HepG2 (cell line): ENCODE results near the gene TBX3. TPM values are rescaled to one million over a fixed set of nuclear protein-coding genes. Genes with fewer than 3 reads are reported as not detected.

Source experiments
- ATAC-seq: fragments of 200-7000 bp; cut with Tn5 transposase; 3 replicates; pipeline ENCODE4 v1.9.1; 2020; ENCODE audit warnings: mild to moderate bottlenecking, moderate library complexity
- BruUV-seq: library from RNA; stranded (reverse); fragments of 400-500 nt; replicated peaks from 2 replicates; lab custom pipeline; 2021; lab: Mats Ljungman, UMichigan
- CTCF ChIA-PET: fragments of 300-600 bp; formaldehyde crosslinking; extraction: SDS; loops from one replicate; lab custom pipeline; 2021; ENCODE audit warnings: low total read pairs, inconsistent platforms, low intra/inter-chr PET ratio; lab: Yijun Ruan, JAX
- POLR2A ChIA-PET: fragments of 350-600 bp; sonication (Branson Sonifier 250); formaldehyde crosslinking; loops from one replicate; lab custom pipeline; 2020; ENCODE audit warnings: antibody characterized with exemption, inconsistent platforms; lab: Yijun Ruan, JAX
- DNase-seq: peaks from one replicate; pipeline ENCODE4 v3.0.0-alpha.2; 2015; ENCODE audit warnings: low spot score
- FAIRE-seq: peaks from 3 replicates; lab custom pipeline; 2011; peaks lifted over from hg19 to GRCh38; lab: Jason Lieb, UNC
- H2AFZ ChIP-seq: one replicate; pipeline ENCODE4 v1.6.1; 2011; ENCODE audit warnings: low read length, inconsistent platforms
- H3K27ac ChIP-seq: fragments of 300-600 bp; 3 replicates; pipeline ENCODE4 v1.8.0; 2011; ENCODE audit warnings: mixed run types, mild to moderate bottlenecking, mixed read lengths, low read length, inconsistent platforms; ENCODE audit not compliant: insufficient read depth; ENCODE audit errors: extremely low read length
- H3K27me3 ChIP-seq, 2 experiments: fragments of 200-600 bp in 1 of 2; 2 replicates in 1 of 2; 3 replicates in 1 of 2; pipeline versions ENCODE4 v1.6.0 to v1.8.0; 2011; ENCODE audit warnings: low read length in 2 of 2, mild to moderate bottlenecking in 2 of 2, moderate library complexity in 2 of 2, inconsistent platforms in 1 of 2; ENCODE audit not compliant: insufficient read depth in 2 of 2, control insufficient read depth in 1 of 2
- H3K36me3 ChIP-seq, 2 experiments: fragments of 200-600 bp in 1 of 2; replicated peaks in 1 of 2; 2 replicates in 1 of 2; 3 replicates in 1 of 2; pipeline versions ENCODE4 v1.5.1 to v1.8.0; 2011; ENCODE audit warnings: low read length in 2 of 2, inconsistent platforms in 1 of 2; ENCODE audit not compliant: insufficient read depth in 2 of 2, control insufficient read depth in 1 of 2
- H3K4me1 ChIP-seq: 2 replicates; pipeline ENCODE4 v1.5.1; 2012; ENCODE audit warnings: low read length, inconsistent platforms; ENCODE audit not compliant: insufficient read depth
- H3K4me2 ChIP-seq: 2 replicates; pipeline ENCODE4 v1.6.0; 2011; ENCODE audit warnings: low read depth, low read length, inconsistent platforms
- H3K4me3 ChIP-seq, 3 experiments: fragments of 200-600 bp in 1 of 3; sonication (generic), shearing (Covaris generic) in 1 of 3; replicated peaks in 1 of 3; 2 replicates each; pipeline ENCODE4 v1.5.1; 2011 to 2016; ENCODE audit warnings: low read length in 3 of 3, inconsistent platforms in 2 of 3, low read depth in 2 of 3, mild to moderate bottlenecking in 2 of 3, control low read depth in 1 of 3, mixed read lengths in 1 of 3; ENCODE audit not compliant: insufficient read depth in 1 of 3
- H3K79me2 ChIP-seq: one replicate; pipeline ENCODE4 v1.6.1; 2011; ENCODE audit warnings: low read length, inconsistent platforms; ENCODE audit not compliant: insufficient read depth
- H3K9ac ChIP-seq: 2 replicates; pipeline ENCODE4 v1.6.0; 2011; ENCODE audit warnings: mild to moderate bottlenecking, low read depth, low read length, inconsistent platforms; ENCODE audit not compliant: insufficient read depth
- H3K9me3 ChIP-seq: 2 replicates; pipeline ENCODE4 v1.5.1; 2012; ENCODE audit warnings: mild to moderate bottlenecking, low read length
- H4K20me1 ChIP-seq: 2 replicates; pipeline ENCODE4 v1.6.0; 2011; ENCODE audit warnings: inconsistent platforms, mild to moderate bottlenecking, low read length, moderate library complexity; ENCODE audit not compliant: insufficient read depth
- GZF1 ChIP-seq: sonication (generic); formaldehyde crosslinking; IDR thresholded peaks from 2 replicates; pipeline ENCODE4 v1.5.1; 2020; ENCODE audit warnings: mild to moderate bottlenecking, missing genetic modification reagents
- MEIS2 ChIP-seq: sonication (generic); formaldehyde crosslinking; IDR thresholded peaks from 2 replicates; pipeline ENCODE4 v1.9.0; 2021; ENCODE audit warnings: mild to moderate bottlenecking, missing genetic modification reagents
- SMAD1 ChIP-seq: sonication (generic); formaldehyde crosslinking; IDR thresholded peaks from 2 replicates; pipeline ENCODE4 v1.4.0; 2020; ENCODE audit warnings: missing genetic modification reagents, low read depth, mild to moderate bottlenecking, borderline replicate concordance
- ZNF501 ChIP-seq: sonication (generic); formaldehyde crosslinking; IDR thresholded peaks from 2 replicates; pipeline ENCODE4 v1.5.1; 2020; ENCODE audit warnings: mild to moderate bottlenecking, moderate library complexity, missing genetic modification reagents
- ZNF773 ChIP-seq: sonication (generic); formaldehyde crosslinking; IDR thresholded peaks from 2 replicates; pipeline ENCODE4 v1.4.0; 2020; ENCODE audit warnings: missing genetic modification reagents, borderline replicate concordance
- WGBS: methylation state at CpG from one replicate; pipeline ENCODE4 v1.1.6; 2017; ENCODE audit warnings: low lambda C conversion rate; 5-methylcytosine and 5-hydroxymethylcytosine counted together
- in situ Hi-C: cut with HindIII; loops from 2 replicates; pipeline ENCODE4 v1.10.0; 2017; ENCODE audit warnings: low pct_unique_long_range_greater_than_20kb; ENCODE audit not compliant: extremely low pct_ligation_motif_present
- intact Hi-C: fragments of 100-400 bp; cut with micrococcal nuclease; formaldehyde crosslinking; loops from one replicate; pipeline ENCODE4 v1.10.0; 2022; ENCODE audit not compliant: unreplicated experiment
- polyA plus RNA-seq, 8 experiments: library from polyadenylated mRNA; depleted of rRNA in 3 of 8; stranded (reverse) in 7 of 8; unstranded in 1 of 8; fragments of >200 nt; fragmentation: Illumina TruSeq in 4 of 8; extraction: Trizol in 4 of 8; gene quantifications; 2 replicates each; pipeline versions ENCODE4 v1.2.1 to v1.2.3, GENCODE V29; 2011 to 2016; ENCODE audit warnings: low read depth in 4 of 8, missing spikeins in 1 of 8, mixed read lengths in 1 of 8; ENCODE audit not compliant: insufficient read depth in 1 of 8
- total RNA-seq, 5 experiments: library from RNA; depleted of rRNA; stranded (reverse); fragments of >200 nt; fragmentation: Illumina TruSeq; extraction: Trizol; gene quantifications; 2 replicates each; pipeline ENCODE4 v1.2.3, GENCODE V29; 2016; ENCODE audit warnings: low read depth in 1 of 5
- TF ChIP-seq, protein P1 (sequence below): sonication (generic); formaldehyde crosslinking; IDR thresholded peaks from 2 replicates; pipeline ENCODE4 v1.4.0; 2020; ENCODE audit warnings: missing genetic modification reagents
- TF ChIP-seq, protein P2 (sequence below): sonication (generic); formaldehyde crosslinking; conservative IDR thresholded peaks from 2 replicates; pipeline ENCODE4 v1.4.0; 2020; ENCODE audit warnings: missing genetic modification reagents
- TF ChIP-seq, protein P3 (sequence below): sonication (generic); formaldehyde crosslinking; IDR thresholded peaks from 2 replicates; pipeline ENCODE4 v1.5.1; 2020; ENCODE audit warnings: missing genetic modification reagents, mild to moderate bottlenecking, borderline replicate concordance
- TF ChIP-seq, protein P4 (sequence below): sonication (generic); formaldehyde crosslinking; IDR thresholded peaks from 2 replicates; pipeline ENCODE4 v1.5.0; 2020; ENCODE audit warnings: mild to moderate bottlenecking, missing genetic modification reagents
- TF ChIP-seq, protein P5 (sequence below): sonication (generic); formaldehyde crosslinking; IDR thresholded peaks from 2 replicates; pipeline ENCODE4 v1.8.1; 2023; ENCODE audit warnings: mild to moderate bottlenecking, missing genetic modification reagents
- TF ChIP-seq, protein P6 (sequence below): sonication (generic); formaldehyde crosslinking; IDR thresholded peaks from 2 replicates; pipeline ENCODE4 v1.5.0; 2020; ENCODE audit warnings: mild to moderate bottlenecking, missing genetic modification reagents

TBX3 gene
- total and polyA plus RNA-seq, 2 of the 13 experiments (the other 11 are each of a cell fraction or from before 2014, with no cell fraction given) = 27.1 to 42.4 TPM

DNA sequence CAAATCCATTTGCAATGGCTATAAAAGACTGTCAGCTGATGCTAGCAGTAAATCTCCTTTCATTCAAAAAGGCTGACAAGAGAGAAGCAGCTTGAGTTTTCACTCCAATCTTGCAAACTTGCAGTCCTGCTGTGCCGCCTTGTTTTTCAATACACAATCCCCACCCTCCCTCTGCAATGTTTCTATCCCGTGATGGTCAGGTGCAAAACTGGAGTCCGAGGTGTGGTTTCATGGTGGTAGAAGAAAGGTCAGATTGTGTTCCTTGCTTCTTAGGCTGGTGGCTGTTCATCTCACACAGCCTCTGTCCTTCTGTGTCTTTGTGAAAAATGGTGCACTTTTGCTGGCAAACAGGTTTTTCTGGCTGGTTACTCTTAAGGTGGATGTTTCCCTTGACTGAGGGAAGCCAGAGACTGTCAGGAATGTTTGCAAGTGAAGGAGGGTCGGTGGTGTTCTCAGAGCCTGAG, 27.7 kb upstream of the TBX3 start:
- Histone ChIP-seq H3K79me2 (no peaks in the 10 kb centered on the region), H4K20me1 (no peaks in the 10 kb centered on the region), H3K9ac (no peak overlapping the region), H3K4me3 (no peak overlapping the region), H3K36me3 (no peaks in the 10 kb centered on the region), H3K4me1 (peaks cover 14% of the 10 kb centered on the region), H2AFZ (peak overlapping the region; percentile 37), H3K9me3 (peaks cover 5% of the 10 kb centered on the region; the same call in 1 of the 2 replicates), H3K4me2 (no peak overlapping the region), H3K27ac (no peak overlapping the region), H3K27me3 (no peaks in the 10 kb centered on the region)
- DNase-seq (no peak), ATAC-seq (no peak), FAIRE-seq (no peak)
- POLR2A ChIA-PET = no interaction called here
- CTCF ChIA-PET = no interaction called here
- no TSS peak for BruUV-seq
- in situ Hi-C loops = no loop called here
- 28% methylated on average over 4 of the region's 4 CpGs for WGBS
- intact Hi-C loops = no loop called here
- TF ChIP-seq, protein P1, sequence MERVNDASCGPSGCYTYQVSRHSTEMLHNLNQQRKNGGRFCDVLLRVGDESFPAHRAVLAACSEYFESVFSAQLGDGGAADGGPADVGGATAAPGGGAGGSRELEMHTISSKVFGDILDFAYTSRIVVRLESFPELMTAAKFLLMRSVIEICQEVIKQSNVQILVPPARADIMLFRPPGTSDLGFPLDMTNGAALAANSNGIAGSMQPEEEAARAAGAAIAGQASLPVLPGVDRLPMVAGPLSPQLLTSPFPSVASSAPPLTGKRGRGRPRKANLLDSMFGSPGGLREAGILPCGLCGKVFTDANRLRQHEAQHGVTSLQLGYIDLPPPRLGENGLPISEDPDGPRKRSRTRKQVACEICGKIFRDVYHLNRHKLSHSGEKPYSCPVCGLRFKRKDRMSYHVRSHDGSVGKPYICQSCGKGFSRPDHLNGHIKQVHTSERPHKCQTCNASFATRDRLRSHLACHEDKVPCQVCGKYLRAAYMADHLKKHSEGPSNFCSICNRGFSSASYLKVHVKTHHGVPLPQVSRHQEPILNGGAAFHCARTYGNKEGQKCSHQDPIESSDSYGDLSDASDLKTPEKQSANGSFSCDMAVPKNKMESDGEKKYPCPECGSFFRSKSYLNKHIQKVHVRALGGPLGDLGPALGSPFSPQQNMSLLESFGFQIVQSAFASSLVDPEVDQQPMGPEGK (CRISPR knock-in tag) = no peak
- TF ChIP-seq SMAD1 (CRISPR knock-in tag) (no peak), ZNF773 (no peak), MEIS2 (CRISPR knock-in tag) (no peak), ZNF501 (CRISPR knock-in tag) (no peak), GZF1 (CRISPR knock-in tag) (no peak)
- TF ChIP-seq, protein P2, sequence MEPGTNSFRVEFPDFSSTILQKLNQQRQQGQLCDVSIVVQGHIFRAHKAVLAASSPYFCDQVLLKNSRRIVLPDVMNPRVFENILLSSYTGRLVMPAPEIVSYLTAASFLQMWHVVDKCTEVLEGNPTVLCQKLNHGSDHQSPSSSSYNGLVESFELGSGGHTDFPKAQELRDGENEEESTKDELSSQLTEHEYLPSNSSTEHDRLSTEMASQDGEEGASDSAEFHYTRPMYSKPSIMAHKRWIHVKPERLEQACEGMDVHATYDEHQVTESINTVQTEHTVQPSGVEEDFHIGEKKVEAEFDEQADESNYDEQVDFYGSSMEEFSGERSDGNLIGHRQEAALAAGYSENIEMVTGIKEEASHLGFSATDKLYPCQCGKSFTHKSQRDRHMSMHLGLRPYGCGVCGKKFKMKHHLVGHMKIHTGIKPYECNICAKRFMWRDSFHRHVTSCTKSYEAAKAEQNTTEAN (CRISPR knock-in tag) = no peak
- TF ChIP-seq, protein P3, sequence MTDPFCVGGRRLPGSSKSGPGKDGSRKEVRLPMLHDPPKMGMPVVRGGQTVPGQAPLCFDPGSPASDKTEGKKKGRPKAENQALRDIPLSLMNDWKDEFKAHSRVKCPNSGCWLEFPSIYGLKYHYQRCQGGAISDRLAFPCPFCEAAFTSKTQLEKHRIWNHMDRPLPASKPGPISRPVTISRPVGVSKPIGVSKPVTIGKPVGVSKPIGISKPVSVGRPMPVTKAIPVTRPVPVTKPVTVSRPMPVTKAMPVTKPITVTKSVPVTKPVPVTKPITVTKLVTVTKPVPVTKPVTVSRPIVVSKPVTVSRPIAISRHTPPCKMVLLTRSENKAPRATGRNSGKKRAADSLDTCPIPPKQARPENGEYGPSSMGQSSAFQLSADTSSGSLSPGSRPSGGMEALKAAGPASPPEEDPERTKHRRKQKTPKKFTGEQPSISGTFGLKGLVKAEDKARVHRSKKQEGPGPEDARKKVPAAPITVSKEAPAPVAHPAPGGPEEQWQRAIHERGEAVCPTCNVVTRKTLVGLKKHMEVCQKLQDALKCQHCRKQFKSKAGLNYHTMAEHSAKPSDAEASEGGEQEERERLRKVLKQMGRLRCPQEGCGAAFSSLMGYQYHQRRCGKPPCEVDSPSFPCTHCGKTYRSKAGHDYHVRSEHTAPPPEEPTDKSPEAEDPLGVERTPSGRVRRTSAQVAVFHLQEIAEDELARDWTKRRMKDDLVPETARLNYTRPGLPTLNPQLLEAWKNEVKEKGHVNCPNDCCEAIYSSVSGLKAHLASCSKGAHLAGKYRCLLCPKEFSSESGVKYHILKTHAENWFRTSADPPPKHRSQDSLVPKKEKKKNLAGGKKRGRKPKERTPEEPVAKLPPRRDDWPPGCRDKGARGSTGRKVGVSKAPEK (CRISPR knock-in tag) = no peak
- TF ChIP-seq, protein P4, sequence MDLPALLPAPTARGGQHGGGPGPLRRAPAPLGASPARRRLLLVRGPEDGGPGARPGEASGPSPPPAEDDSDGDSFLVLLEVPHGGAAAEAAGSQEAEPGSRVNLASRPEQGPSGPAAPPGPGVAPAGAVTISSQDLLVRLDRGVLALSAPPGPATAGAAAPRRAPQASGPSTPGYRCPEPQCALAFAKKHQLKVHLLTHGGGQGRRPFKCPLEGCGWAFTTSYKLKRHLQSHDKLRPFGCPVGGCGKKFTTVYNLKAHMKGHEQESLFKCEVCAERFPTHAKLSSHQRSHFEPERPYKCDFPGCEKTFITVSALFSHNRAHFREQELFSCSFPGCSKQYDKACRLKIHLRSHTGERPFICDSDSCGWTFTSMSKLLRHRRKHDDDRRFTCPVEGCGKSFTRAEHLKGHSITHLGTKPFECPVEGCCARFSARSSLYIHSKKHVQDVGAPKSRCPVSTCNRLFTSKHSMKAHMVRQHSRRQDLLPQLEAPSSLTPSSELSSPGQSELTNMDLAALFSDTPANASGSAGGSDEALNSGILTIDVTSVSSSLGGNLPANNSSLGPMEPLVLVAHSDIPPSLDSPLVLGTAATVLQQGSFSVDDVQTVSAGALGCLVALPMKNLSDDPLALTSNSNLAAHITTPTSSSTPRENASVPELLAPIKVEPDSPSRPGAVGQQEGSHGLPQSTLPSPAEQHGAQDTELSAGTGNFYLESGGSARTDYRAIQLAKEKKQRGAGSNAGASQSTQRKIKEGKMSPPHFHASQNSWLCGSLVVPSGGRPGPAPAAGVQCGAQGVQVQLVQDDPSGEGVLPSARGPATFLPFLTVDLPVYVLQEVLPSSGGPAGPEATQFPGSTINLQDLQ = no peak
- TF ChIP-seq, protein P5, sequence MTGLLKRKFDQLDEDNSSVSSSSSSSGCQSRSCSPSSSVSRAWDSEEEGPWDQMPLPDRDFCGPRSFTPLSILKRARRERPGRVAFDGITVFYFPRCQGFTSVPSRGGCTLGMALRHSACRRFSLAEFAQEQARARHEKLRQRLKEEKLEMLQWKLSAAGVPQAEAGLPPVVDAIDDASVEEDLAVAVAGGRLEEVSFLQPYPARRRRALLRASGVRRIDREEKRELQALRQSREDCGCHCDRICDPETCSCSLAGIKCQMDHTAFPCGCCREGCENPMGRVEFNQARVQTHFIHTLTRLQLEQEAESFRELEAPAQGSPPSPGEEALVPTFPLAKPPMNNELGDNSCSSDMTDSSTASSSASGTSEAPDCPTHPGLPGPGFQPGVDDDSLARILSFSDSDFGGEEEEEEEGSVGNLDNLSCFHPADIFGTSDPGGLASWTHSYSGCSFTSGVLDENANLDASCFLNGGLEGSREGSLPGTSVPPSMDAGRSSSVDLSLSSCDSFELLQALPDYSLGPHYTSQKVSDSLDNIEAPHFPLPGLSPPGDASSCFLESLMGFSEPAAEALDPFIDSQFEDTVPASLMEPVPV (CRISPR knock-in tag) = no peak
- TF ChIP-seq, protein P6, sequence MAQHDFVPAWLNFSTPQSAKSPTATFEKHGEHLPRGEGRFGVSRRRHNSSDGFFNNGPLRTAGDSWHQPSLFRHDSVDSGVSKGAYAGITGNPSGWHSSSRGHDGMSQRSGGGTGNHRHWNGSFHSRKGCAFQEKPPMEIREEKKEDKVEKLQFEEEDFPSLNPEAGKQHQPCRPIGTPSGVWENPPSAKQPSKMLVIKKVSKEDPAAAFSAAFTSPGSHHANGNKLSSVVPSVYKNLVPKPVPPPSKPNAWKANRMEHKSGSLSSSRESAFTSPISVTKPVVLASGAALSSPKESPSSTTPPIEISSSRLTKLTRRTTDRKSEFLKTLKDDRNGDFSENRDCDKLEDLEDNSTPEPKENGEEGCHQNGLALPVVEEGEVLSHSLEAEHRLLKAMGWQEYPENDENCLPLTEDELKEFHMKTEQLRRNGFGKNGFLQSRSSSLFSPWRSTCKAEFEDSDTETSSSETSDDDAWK (CRISPR knock-in tag) = no peak
